Embryonic facial prominence (tissue), 1 donor: ENCODE results near the gene LVRN.

Experiments used
- DNase-seq: peaks from one replicate; pipeline ENCODE4 v3.0.0-alpha.2; 2016; ENCODE audit errors: extremely low spot score

The LVRN gene

GRCh38 chr5:116023619-116024018 is 61.3 kb downstream of the LVRN start:
- no peak for DNase-seq

GRCh38 chr5:116025866-116026265 is 63.6 kb downstream of the LVRN start:
- DNase-seq, result no peak

DNA sequence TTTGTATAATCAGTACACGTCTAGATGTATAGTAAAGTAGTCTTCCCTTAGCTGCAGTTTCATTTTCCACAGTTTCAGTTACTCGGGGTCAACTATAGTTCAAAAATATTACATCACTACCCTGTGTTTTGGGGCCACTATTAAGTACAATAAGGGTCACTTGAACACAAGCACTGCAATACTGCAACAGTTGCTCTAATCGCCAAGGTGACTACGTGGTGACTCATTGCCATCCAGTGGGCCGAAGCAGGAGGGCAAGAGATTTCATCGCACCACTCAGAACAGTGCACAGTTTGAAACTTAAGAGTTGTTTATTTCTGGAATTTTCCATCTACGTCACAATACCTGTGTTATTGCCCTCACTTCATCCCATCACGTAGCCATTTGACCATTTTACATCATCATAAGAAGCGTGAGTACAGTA is 69.8 kb downstream of the LVRN start, which contains the start of gene ARL14EPL:
Gene ARL14EPL (plus strand): TSS at position 379 of the 424 bp plus-strand sequence. CDS start 18,994 bp downstream, outside the sequence.
- no peak for DNase-seq

DNA sequence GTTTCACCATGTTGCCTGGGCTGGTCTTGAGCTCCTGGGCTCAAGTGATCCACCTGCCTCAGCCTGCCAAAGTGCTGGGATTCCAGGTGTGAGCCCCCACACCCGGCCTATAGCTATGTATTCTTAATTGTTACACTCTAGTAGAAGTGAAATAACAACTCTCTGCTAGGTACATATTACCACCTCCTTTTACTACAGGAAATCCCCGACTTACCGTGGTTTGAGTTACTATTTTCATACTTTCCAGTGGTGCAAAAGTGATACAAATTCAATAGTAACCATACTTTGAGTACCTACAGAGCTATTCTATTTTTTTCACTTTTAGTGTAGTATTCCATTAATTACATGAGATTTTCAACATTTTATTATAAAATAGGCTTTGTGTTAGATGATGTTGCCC is 70.7 kb downstream of the LVRN start:
- no peak for DNase-seq

- no peak for DNase-seq
Observed at GRCh38 chr5:116035123-116035522, 72.8 kb downstream of the LVRN start.

- DNase-seq, result no peak
Observed at GRCh38 chr5:116037236-116037822, 75.1 kb downstream of the LVRN start.

DNA sequence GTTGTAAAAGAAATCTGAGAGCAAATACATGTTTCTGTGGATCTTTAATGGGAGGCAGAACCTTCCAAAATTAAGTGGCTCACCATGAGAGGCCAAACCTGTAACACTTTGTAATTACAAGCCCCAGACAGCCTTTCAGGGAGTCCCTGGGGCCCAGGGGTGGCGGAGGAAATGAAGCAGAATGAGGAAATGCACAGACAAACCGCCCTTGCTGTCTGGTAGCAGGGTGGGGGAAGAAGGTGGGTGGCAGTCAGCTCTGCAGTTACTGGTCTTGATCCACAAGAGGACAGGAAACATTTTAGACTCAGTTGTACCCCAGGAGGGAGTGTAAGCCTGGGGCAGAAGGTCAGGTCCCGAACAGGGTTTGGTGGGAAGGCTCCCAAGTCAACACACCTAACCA is 76.5 kb downstream of the LVRN start:
- no peak for DNase-seq

DNA sequence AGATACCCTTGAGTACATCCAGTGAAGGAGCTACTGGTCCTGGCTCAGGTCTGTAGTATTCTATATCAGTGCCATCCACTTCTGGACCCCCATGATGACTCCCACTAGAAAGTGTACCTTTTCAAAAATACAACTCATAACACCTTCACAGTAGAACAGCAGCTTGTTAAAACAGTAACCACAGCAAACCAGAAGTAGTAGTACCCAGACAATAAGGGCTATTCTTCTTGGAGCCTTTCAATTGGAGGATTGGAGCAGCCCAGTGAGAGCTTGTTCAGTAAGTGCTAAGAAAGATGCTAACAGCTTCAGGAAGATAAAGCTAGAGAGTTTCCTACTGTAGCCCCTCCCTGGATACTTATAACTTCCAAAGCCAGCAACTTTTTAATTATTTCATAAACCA is 80.1 kb downstream of the LVRN start:
- no peak for DNase-seq

DNA sequence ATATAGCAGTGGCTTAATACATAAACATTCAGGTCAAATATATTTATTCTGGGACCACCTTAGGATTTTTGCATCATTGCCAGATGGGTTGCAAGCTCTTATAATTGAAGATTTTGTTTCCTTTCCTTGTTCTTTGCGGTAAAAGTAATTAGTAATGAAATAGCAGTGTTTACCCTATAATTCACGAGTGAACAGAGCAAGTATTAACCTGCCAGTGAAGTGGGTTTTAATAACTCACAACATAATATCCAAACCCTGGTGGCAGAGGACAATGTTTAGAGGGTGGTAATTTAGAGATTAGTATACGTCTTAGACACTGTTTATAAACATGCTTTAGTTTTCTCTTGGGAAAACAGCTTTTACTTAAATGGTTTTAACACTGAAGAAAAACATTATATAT is 81.8 kb downstream of the LVRN start:
- no peak for DNase-seq

DNA sequence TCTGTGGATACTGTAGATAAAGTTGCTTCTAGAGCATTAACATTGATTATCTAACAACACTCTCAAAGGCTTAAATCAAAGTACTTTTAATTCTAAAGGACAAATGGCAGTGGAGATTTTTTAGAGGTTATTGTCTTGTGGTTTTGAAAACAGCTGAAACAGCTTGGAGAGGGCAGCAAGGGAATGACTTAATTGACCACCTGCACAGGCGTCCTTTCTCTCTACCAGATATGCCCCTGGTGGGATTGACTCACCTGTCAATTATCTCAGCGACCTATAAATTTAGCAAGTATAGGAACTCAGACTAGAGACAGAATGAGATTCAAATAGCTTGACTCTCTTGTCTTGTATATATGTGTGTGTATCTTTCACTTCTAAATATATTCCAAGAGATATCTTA is 83.5 kb downstream of the LVRN start:
- DNase-seq, result no peak

- no peak for DNase-seq
Observed at GRCh38 chr5:116046261-116046660, 84.0 kb downstream of the LVRN start.

- DNase-seq, result no peak
Observed at GRCh38 chr5:116046823-116047222, 84.5 kb downstream of the LVRN start.

- DNase-seq, result no peak
Observed at GRCh38 chr5:116058346-116058936, 96.2 kb downstream of the LVRN start.

GRCh38 chr5:116062352-116062751 is 100.1 kb downstream of the LVRN start:
- DNase-seq, result no peak

- no peak for DNase-seq
Observed at GRCh38 chr5:116063950-116064349, 101.7 kb downstream of the LVRN start.

- peak; percentile 40 for DNase-seq
Observed at GRCh38 chr5:116068028-116068632, 105.9 kb downstream of the LVRN start.

- DNase-seq, result no peak
Observed at GRCh38 chr5:116071211-116071610, 108.9 kb downstream of the LVRN start.

- DNase-seq, result no peak
Observed at GRCh38 chr5:116075191-116075831, 113.0 kb downstream of the LVRN start.

DNA sequence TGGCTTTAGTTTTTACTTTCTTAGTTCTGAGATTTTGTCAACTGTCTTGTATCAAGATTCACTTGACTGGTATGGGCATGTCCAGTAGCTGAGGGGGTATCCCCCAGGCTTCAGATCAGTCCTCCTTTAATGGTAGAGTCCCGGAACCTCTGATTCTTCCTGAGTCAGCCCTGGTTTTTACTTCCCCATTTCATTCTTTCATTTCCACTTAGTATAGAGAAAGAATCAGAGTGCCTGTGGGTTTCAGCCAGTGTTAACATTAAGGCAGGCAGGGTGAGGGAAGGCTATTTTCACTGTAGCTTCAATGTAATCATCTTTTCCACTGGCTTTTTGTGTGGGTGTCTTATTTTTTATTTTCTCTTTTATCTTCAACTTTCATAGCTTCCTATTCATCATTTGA is 114.2 kb downstream of the LVRN start:
- DNase-seq, result no peak
